Liver (tissue), 9 donors: ENCODE data around the gene PTAR1. TPM values are rescaled to one million over a fixed set of nuclear protein-coding genes. Genes with fewer than 3 reads are reported as not detected.

Experiments
- DNase-seq: peaks from one replicate; pipeline ENCODE4 v3.0.0-alpha.2; 2017; ENCODE audit warnings: low spot score
- H3K27ac ChIP-seq, 2 donors: one replicate each; pipeline ENCODE4 v1.7.0; 2013; ENCODE audit warnings: inconsistent platforms in 2 of 2, low read length in 2 of 2, control low read depth in 1 of 2, low read depth in 1 of 2, mild to moderate bottlenecking in 1 of 2
- H3K27me3 ChIP-seq, 4 donors: one replicate each; pipeline versions ENCODE4 v1.6.1 to v1.7.0; 2013; ENCODE audit warnings: low read length in 3 of 4, inconsistent platforms in 1 of 4, mild to moderate bottlenecking in 1 of 4, moderate library complexity in 1 of 4; ENCODE audit not compliant: control insufficient read depth in 4 of 4, insufficient read depth in 4 of 4
- H3K36me3 ChIP-seq, 4 donors: one replicate each; pipeline versions ENCODE4 v1.6.1 to v1.7.0; 2013; ENCODE audit warnings: low read length in 3 of 4, mild to moderate bottlenecking in 3 of 4, low read depth in 1 of 4, moderate library complexity in 1 of 4; ENCODE audit not compliant: control insufficient read depth in 4 of 4, insufficient read depth in 3 of 4
- H3K4me1 ChIP-seq, 4 donors: one replicate each; pipeline versions ENCODE4 v1.6.1 to v1.7.0; 2013; ENCODE audit warnings: low read length in 3 of 4, mild to moderate bottlenecking in 3 of 4, moderate library complexity in 1 of 4; ENCODE audit not compliant: control insufficient read depth in 4 of 4, insufficient read depth in 4 of 4
- H3K4me3 ChIP-seq, 3 donors: one replicate each; pipeline versions ENCODE4 v1.6.1 to v1.7.0; 2013; ENCODE audit warnings: low read length in 3 of 3, control low read depth in 1 of 3, low read depth in 1 of 3, mild to moderate bottlenecking in 1 of 3
- H3K9ac ChIP-seq, 2 donors: one replicate each; pipeline ENCODE4 v1.7.0; 2013; ENCODE audit warnings: low read length in 2 of 2, mild to moderate bottlenecking in 2 of 2, moderate library complexity in 2 of 2, control low read depth in 1 of 2, low read depth in 1 of 2
- H3K9me3 ChIP-seq, 4 donors: one replicate each; pipeline versions ENCODE4 v1.6.1 to v1.7.0; 2013; ENCODE audit warnings: low read length in 3 of 4; ENCODE audit not compliant: control insufficient read depth in 4 of 4
- ATF3 ChIP-seq: IDR thresholded peaks from 2 replicates; pipeline ENCODE4 v1.6.1; 2016; ENCODE audit warnings: antibody characterized with exemption
- EGR1 ChIP-seq, 2 donors: IDR thresholded peaks; 2 replicates each; pipeline ENCODE4 v1.6.1; 2016 to 2018; ENCODE audit warnings: antibody characterized with exemption in 2 of 2, low read depth in 2 of 2
- FOXA1 ChIP-seq: IDR thresholded peaks from 2 replicates; pipeline ENCODE4 v1.6.1; 2016; ENCODE audit warnings: antibody characterized with exemption
- FOXA2 ChIP-seq: IDR thresholded peaks from 2 replicates; pipeline ENCODE4 v1.6.1; 2016; ENCODE audit warnings: antibody characterized with exemption
- GABPA ChIP-seq, 2 donors: IDR thresholded peaks in 1 of 2; conservative IDR thresholded peaks in 1 of 2; 2 replicates each; pipeline ENCODE4 v1.6.1; 2016; ENCODE audit warnings: antibody characterized with exemption in 2 of 2, mild to moderate bottlenecking in 1 of 2, moderate library complexity in 1 of 2
- HNF4A ChIP-seq, 2 donors: conservative IDR thresholded peaks; 2 replicates each; pipeline ENCODE4 v1.6.1; 2016; ENCODE audit warnings: antibody characterized with exemption in 2 of 2, mild to moderate bottlenecking in 2 of 2
- HNF4G ChIP-seq: IDR thresholded peaks from 2 replicates; pipeline ENCODE4 v1.6.1; 2016; ENCODE audit warnings: antibody characterized with exemption
- JUND ChIP-seq, 2 donors: IDR thresholded peaks; 2 replicates each; pipeline ENCODE4 v1.6.1; 2016; ENCODE audit warnings: antibody characterized with exemption in 2 of 2
- NR2F2 ChIP-seq: IDR thresholded peaks from 2 replicates; pipeline ENCODE4 v1.6.1; 2016; ENCODE audit warnings: antibody characterized with exemption
- RAD21 ChIP-seq, 2 donors: IDR thresholded peaks; 2 replicates each; pipeline ENCODE4 v1.6.1; 2016; ENCODE audit warnings: antibody characterized with exemption in 2 of 2, mild to moderate bottlenecking in 2 of 2
- RXRA ChIP-seq, 2 donors: IDR thresholded peaks; 2 replicates each; pipeline ENCODE4 v1.6.1; 2017 to 2018; ENCODE audit warnings: antibody characterized with exemption in 2 of 2, mild to moderate bottlenecking in 1 of 2
- SP1 ChIP-seq: IDR thresholded peaks from 2 replicates; pipeline ENCODE4 v1.6.1; 2018; ENCODE audit warnings: antibody characterized with exemption, mild to moderate bottlenecking
- TAF1 ChIP-seq: conservative IDR thresholded peaks from 2 replicates; pipeline ENCODE4 v1.6.1; 2016; ENCODE audit warnings: antibody characterized with exemption, mild to moderate bottlenecking
- YY1 ChIP-seq: IDR thresholded peaks from 2 replicates; pipeline ENCODE4 v1.6.1; 2016; ENCODE audit warnings: antibody characterized with exemption, mild to moderate bottlenecking
- WGBS: extraction: QIAGEN DNeasy Blood & Tissue Kit; methylation state at CpG from one replicate; pipeline ENCODE4 v1.1.7; 2013; 5-methylcytosine and 5-hydroxymethylcytosine counted together
- polyA plus RNA-seq, 2 donors: library from polyadenylated mRNA; stranded (reverse) in 1 of 2; unstranded in 1 of 2; fragments of 200-250 nt in 1 of 2; fragments of >200 nt in 1 of 2; fragmentation: Nextera tagmentation in 1 of 2; extraction: Ambion mirVana in 1 of 2; gene quantifications; one replicate each; pipeline versions ENCODE4 v1.2.1 to v1.2.3, GENCODE V29; 2013 to 2015
- total RNA-seq, 2 donors: library from RNA; depleted of rRNA; stranded (reverse); fragments of >200 nt; gene quantifications; one replicate each; pipeline ENCODE4 v1.2.3, GENCODE V29; 2014
- TF ChIP-seq, protein P1 (sequence below): IDR thresholded peaks from 2 replicates; pipeline ENCODE4 v1.6.1; 2016; ENCODE audit warnings: antibody characterized with exemption
- TF ChIP-seq, protein P2 (sequence below): fragments of 150-350 bp; IDR thresholded peaks from 2 replicates; pipeline ENCODE4 v1.5.1; 2017; ENCODE audit warnings: improper control_type of control experiment, low read depth, low read length; ENCODE audit not compliant: missing input control
- TF ChIP-seq, protein P3 (sequence below): IDR thresholded peaks from 2 replicates; pipeline ENCODE4 v1.6.1; 2016; ENCODE audit warnings: antibody characterized with exemption
- TF ChIP-seq, protein P4 (sequence below): IDR thresholded peaks from 2 replicates; pipeline ENCODE4 v1.6.1; 2016; ENCODE audit warnings: antibody characterized with exemption, mild to moderate bottlenecking
- donor health status: healthy.
- donor health status: healthy.
- donor health status: healthy.
- donor health status: healthy.
- donor health status: healthy.

Gene PTAR1
- total and polyA plus RNA-seq, 4 donors = 5.4 to 67.9 (median 28.7) TPM

GRCh38 chr9:69762527-69762926, 2.7 kb upstream of the PTAR1 start:
- no peaks in the 10 kb centered on the region for H3K9me3 ChIP-seq
- no peaks in the 10 kb centered on the region for H3K36me3 ChIP-seq
- peaks cover 3 to 11% (median 5%) of the 10 kb centered on the region in 4 donors for H3K4me1 ChIP-seq
- 87% methylated on average over 1 of the region's 1 CpG for WGBS
- H3K27me3 ChIP-seq = no peaks in the 10 kb centered on the region
- no peak for DNase-seq
- H3K9ac ChIP-seq = no peak overlapping the region
- TF ChIP-seq RAD21 (IDR thresholded peaks at IDR 0.05) (no peak), FOXA1 (no peak), FOXA2 (no peak), SP1 (no peak), HNF4A (conservative IDR thresholded peaks at IDR 0.05) (no peak), JUND (IDR thresholded peaks at IDR 0.05) (no peak), TAF1 (no peak), HNF4G (no peak), NR2F2 (no peak), ATF3 (no peak), EGR1 (IDR thresholded peaks at IDR 0.05; ENCODE audit: low read depth in 2 of 2) (no peak)
- TF ChIP-seq, protein P1, sequence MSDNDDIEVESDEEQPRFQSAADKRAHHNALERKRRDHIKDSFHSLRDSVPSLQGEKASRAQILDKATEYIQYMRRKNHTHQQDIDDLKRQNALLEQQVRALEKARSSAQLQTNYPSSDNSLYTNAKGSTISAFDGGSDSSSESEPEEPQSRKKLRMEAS = no peak
- TF ChIP-seq, protein P2, sequence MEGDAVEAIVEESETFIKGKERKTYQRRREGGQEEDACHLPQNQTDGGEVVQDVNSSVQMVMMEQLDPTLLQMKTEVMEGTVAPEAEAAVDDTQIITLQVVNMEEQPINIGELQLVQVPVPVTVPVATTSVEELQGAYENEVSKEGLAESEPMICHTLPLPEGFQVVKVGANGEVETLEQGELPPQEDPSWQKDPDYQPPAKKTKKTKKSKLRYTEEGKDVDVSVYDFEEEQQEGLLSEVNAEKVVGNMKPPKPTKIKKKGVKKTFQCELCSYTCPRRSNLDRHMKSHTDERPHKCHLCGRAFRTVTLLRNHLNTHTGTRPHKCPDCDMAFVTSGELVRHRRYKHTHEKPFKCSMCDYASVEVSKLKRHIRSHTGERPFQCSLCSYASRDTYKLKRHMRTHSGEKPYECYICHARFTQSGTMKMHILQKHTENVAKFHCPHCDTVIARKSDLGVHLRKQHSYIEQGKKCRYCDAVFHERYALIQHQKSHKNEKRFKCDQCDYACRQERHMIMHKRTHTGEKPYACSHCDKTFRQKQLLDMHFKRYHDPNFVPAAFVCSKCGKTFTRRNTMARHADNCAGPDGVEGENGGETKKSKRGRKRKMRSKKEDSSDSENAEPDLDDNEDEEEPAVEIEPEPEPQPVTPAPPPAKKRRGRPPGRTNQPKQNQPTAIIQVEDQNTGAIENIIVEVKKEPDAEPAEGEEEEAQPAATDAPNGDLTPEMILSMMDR = no peak
- TF ChIP-seq, protein P3, sequence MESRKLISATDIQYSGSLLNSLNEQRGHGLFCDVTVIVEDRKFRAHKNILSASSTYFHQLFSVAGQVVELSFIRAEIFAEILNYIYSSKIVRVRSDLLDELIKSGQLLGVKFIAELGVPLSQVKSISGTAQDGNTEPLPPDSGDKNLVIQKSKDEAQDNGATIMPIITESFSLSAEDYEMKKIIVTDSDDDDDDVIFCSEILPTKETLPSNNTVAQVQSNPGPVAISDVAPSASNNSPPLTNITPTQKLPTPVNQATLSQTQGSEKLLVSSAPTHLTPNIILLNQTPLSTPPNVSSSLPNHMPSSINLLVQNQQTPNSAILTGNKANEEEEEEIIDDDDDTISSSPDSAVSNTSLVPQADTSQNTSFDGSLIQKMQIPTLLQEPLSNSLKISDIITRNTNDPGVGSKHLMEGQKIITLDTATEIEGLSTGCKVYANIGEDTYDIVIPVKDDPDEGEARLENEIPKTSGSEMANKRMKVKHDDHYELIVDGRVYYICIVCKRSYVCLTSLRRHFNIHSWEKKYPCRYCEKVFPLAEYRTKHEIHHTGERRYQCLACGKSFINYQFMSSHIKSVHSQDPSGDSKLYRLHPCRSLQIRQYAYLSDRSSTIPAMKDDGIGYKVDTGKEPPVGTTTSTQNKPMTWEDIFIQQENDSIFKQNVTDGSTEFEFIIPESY = no peak
- no peak overlapping the region for H3K4me3 ChIP-seq
- H3K27ac ChIP-seq = no peak overlapping the region

- peak overlapping the region; percentile 93 to 97 for H3K27ac ChIP-seq
- H3K4me3 ChIP-seq = peak overlapping the region; percentile 75 to 86 (median 79)
- no peaks in the 10 kb centered on the region for H3K27me3 ChIP-seq
- no peaks in the 10 kb centered on the region for H3K9me3 ChIP-seq
- 11% methylated on average over 7 of the region's 7 CpGs for WGBS
- no peaks in the 10 kb centered on the region for H3K36me3 ChIP-seq
- peaks cover 5 to 16% (median 5%) of the 10 kb centered on the region in 4 donors for H3K4me1 ChIP-seq
- TF ChIP-seq RXRA (IDR thresholded peaks at IDR 0.05) (peak; percentile 6 to 42), YY1 (no peak), HNF4G (no peak), GABPA (IDR thresholded peaks at IDR 0.05 in 1 of 2, conservative IDR thresholded peaks at IDR 0.05 in 1 of 2) (no peak), FOXA2 (no peak), JUND (IDR thresholded peaks at IDR 0.05) (no peak), RAD21 (IDR thresholded peaks at IDR 0.05) (no peak), NR2F2 (no peak), EGR1 (IDR thresholded peaks at IDR 0.05; ENCODE audit: low read depth in 2 of 2) (no peak), FOXA1 (no peak), TAF1 (no peak), SP1 (peak; percentile 8)
- TF ChIP-seq, protein P3 = no peak
- TF ChIP-seq, protein P1 = no peak
- TF ChIP-seq, protein P4, sequence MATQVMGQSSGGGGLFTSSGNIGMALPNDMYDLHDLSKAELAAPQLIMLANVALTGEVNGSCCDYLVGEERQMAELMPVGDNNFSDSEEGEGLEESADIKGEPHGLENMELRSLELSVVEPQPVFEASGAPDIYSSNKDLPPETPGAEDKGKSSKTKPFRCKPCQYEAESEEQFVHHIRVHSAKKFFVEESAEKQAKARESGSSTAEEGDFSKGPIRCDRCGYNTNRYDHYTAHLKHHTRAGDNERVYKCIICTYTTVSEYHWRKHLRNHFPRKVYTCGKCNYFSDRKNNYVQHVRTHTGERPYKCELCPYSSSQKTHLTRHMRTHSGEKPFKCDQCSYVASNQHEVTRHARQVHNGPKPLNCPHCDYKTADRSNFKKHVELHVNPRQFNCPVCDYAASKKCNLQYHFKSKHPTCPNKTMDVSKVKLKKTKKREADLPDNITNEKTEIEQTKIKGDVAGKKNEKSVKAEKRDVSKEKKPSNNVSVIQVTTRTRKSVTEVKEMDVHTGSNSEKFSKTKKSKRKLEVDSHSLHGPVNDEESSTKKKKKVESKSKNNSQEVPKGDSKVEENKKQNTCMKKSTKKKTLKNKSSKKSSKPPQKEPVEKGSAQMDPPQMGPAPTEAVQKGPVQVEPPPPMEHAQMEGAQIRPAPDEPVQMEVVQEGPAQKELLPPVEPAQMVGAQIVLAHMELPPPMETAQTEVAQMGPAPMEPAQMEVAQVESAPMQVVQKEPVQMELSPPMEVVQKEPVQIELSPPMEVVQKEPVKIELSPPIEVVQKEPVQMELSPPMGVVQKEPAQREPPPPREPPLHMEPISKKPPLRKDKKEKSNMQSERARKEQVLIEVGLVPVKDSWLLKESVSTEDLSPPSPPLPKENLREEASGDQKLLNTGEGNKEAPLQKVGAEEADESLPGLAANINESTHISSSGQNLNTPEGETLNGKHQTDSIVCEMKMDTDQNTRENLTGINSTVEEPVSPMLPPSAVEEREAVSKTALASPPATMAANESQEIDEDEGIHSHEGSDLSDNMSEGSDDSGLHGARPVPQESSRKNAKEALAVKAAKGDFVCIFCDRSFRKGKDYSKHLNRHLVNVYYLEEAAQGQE = peak; percentile 5
- TF ChIP-seq, protein P2 = no peak
- H3K9ac ChIP-seq = peak overlapping the region; percentile 19 to 90
- no peak for DNase-seq
Observed at GRCh38 chr9:69760278-69760610, 433 bp upstream of the PTAR1 start.
